Dermis microvascular lymphatic vessel endothelial cell (primary cell): ENCODE measurements around the gene HTR3E. TPM values are rescaled to one million over a fixed set of nuclear protein-coding genes. Genes with fewer than 3 reads are reported as not detected.
"Not testable (repeated sequence)": the region's sequence is repeated elsewhere in the genome, so short reads cannot be mapped to it uniquely, and the experiment has no call there.

Experiments used
- DNase-seq, 2 donors: peaks; one replicate each; pipeline versions ENCODE4 v3.0.0 to v3.0.0-alpha.2; 2010; ENCODE audit warnings: low read depth in 2 of 2
- total RNA-seq: library from RNA; depleted of rRNA; stranded (reverse); fragments of >200 nt; gene quantifications from 2 replicates; pipeline ENCODE4 v1.2.1, GENCODE V29; 2014

Gene HTR3E, protein sequence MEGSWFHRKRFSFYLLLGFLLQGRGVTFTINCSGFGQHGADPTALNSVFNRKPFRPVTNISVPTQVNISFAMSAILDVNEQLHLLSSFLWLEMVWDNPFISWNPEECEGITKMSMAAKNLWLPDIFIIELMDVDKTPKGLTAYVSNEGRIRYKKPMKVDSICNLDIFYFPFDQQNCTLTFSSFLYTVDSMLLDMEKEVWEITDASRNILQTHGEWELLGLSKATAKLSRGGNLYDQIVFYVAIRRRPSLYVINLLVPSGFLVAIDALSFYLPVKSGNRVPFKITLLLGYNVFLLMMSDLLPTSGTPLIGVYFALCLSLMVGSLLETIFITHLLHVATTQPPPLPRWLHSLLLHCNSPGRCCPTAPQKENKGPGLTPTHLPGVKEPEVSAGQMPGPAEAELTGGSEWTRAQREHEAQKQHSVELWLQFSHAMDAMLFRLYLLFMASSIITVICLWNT
- not detected in 2 replicates for total RNA-seq

- no peak for DNase-seq
Measured at GRCh38 chr3:184096811-184097383, at the start of gene HTR3E. TSS of gene HTR3E (plus strand) at chr3:184097064. CDS start at chr3:184097530, 466 bp downstream.

DNA sequence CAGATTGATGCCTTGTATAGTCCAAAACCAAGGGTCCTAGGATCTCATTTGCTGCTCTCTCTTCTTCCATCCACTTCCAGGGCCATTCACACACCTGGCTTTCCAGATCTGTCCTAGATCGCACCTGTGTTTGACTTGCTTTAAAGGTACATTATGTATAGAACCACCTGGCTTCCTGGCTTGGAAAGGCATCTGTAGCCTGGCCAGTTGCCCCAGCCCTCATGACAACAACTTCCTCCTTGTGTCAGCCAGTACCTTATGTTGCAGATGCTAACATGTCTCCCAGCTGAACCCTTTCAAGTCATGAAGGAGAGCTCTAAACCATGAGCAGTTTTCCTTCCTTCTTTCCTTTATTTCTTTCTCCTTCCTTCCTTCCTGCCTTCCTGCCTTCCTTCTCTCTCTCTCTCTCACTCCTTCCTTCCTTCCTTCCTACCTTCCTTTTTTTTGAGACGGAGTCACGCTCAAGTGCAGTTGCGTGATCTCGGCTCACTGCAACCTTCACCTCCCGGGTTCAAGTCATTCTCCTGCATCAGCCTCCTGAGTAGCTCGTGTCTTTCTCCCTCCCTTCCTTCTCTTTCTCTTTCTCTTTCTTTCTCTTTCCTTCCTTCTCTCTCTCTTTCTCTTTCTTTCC is 46.5 kb upstream of the HTR3E start:
- no peak for DNase-seq

DNA sequence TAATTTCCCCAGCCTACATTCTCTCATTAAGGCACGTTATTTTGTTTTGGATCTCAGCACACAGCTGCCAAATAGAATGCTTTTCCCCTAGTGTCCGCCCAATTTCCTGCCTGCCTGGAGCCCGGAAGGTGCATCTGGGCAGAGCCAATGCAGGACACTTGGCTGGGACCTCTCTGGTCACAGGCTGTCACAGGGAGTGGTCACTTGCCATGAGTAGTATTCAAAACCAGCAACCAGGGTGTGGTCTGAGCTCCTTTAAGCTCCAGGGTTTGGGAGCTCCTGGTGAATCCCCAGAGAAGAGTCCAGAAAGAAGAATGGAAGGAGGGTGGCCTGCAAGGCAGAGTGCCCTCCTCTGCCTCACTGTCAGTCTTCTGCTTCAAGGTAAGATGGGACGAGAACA is 44.1 kb upstream of the HTR3E start, which contains the start of gene HTR3C:
Gene HTR3C, plus strand, starts transcription at position 281 of the 400 bp plus-strand sequence. Its CDS starts 34 bp downstream, at position 315.
- DNase-seq, result no peak

- no peak for DNase-seq
Measured at GRCh38 chr3:184058029-184058428, 38.8 kb upstream of the HTR3E start.

GRCh38 chr3:184059424-184059823 is 37.4 kb upstream of the HTR3E start:
- DNase-seq, result no peak

- DNase-seq, result no peak
Measured at GRCh38 chr3:184062637-184063036, 34.2 kb upstream of the HTR3E start.

GRCh38 chr3:184066211-184066610 is 30.7 kb upstream of the HTR3E start:
- DNase-seq, result no peak

GRCh38 chr3:184067573-184068055 is 29.2 kb upstream of the HTR3E start:
- no peak for DNase-seq

GRCh38 chr3:184068344-184068743 is 28.5 kb upstream of the HTR3E start:
- no peak for DNase-seq

DNA sequence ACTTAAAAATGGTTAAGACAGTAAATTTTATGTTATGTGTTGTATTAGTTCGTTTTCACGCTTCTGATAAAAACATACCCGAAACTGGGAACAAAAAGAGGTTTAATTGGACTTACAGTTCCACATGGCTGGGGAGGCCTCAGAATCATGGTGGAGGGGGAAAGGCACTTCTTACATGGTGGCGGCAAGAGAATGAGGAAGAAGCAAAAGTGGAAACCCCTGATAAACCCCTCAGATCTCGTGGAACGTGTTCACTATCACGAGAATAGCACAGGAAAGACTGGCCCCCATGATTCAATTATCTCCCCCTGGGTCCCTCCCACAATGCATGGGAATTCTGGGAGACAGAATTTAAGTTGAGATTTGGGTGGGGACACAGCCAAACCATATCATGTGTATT is 25.7 kb upstream of the HTR3E start:
- not testable (repeated sequence) for DNase-seq

- no peak for DNase-seq
Measured at GRCh38 chr3:184073621-184074020, 23.2 kb upstream of the HTR3E start.

DNA sequence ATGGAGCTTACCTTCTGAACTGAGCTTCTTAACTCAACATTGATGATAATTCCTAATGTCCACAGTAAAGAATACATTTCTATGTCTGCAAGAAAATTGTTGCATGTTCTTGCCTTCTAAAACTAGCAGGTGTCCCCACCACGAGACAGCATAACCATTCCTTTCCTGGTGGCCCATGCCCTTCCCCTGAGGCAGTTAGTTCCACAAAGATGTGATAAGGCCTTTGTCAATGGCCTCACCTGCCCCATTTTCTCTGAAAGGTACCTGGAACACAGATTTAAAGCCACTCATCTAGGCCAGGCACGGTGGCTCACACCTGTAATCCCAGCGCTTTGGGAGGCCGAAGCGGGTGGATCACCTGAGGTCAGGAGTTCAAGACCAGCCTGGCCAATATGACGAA is 21.0 kb upstream of the HTR3E start:
- no peak for DNase-seq

GRCh38 chr3:184077881-184078280 is 19.0 kb upstream of the HTR3E start:
- no peak for DNase-seq

DNA sequence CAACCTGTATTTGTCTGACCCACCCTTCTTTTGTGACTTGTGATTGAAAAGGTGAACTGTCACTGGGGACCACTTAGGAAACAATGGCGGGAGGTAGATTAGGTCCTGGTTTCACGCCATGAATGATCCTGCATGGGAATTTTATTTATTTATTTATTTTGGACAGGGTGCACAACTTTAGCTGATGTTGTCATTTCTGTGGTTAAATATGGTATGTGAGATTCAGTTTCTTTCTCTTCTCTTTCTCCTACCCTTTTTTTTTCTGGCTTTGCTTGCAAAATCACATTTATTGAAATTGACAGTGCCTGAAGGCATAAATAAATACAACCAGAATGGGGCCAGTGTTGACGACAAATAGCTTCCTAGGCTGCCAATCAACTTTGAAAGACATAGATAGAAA is 18.0 kb upstream of the HTR3E start:
- DNase-seq, result no peak

- DNase-seq, result no peak
Measured at GRCh38 chr3:184081116-184081830, 15.6 kb upstream of the HTR3E start.

DNA sequence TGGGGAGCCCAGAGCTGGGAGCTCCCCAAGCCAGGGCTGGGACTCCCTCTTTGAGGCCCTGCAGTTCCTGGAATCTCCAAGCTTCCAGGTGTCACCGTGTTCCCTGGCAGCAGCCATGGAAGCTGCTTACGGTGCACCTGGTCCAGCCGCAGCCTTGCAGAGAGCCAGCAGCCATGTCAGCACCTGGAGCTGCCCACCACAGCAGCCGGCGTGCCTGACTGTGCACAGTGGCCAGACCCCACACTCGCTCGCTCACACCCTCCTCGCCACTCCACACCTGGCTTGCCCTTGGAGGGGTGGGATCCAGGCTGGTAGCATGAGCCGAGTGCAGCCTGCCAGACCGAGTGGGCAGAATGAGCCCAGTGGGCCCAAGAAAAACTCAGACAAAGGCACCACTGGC is 14.8 kb upstream of the HTR3E start:
- no peak for DNase-seq

DNA sequence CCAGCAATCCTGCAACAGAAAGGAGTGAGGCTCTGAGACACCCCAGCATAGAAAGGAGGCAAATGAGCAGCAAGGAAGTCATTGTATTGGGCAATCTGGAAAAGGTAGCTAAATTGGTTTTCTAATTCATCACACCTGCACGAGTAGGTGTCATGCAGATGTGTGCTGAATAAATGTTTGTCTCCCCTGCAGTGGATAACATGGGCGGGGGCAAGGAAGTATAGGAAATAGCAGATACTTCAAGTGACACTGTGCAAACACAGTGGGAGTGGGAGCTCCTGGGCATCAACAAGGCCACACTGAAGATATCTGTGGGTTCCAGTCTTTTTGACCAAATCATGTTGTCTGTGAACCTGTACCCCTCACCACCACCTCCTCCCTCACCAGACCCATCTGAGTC is 14.4 kb upstream of the HTR3E start:
- DNase-seq, result no peak

- DNase-seq, result peak in 1 of 2 donors; percentile 74
Measured at GRCh38 chr3:184085389-184085852, 11.4 kb upstream of the HTR3E start.

- no peak for DNase-seq
Measured at GRCh38 chr3:184092199-184092598, 4.7 kb upstream of the HTR3E start.

- no peak for DNase-seq
Measured at GRCh38 chr3:184097556-184097955, 692 bp downstream of the HTR3E start.
